ENCODE results near the gene DAPP1.

DNA sequence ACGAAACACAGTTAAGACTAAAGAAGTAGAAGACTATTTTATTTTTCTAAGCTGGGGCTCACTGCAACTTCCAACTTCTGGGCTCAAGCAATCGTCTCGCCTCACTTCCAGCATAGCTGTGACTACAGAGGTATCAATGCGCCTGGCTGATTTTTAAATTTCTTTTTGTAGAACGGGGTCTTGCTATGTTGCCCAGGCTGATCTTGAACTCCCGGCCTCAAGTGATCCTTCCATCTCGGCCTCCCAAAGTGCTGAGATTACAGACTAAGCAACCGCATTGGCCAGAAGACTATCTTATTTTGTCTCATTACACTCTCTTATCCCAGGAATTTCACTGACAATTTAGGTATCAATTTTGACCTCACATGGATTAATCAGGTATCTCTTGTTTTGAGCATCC is 76.4 kb downstream of the DAPP1 start:
- TF ChIP-seq, protein P1, sequence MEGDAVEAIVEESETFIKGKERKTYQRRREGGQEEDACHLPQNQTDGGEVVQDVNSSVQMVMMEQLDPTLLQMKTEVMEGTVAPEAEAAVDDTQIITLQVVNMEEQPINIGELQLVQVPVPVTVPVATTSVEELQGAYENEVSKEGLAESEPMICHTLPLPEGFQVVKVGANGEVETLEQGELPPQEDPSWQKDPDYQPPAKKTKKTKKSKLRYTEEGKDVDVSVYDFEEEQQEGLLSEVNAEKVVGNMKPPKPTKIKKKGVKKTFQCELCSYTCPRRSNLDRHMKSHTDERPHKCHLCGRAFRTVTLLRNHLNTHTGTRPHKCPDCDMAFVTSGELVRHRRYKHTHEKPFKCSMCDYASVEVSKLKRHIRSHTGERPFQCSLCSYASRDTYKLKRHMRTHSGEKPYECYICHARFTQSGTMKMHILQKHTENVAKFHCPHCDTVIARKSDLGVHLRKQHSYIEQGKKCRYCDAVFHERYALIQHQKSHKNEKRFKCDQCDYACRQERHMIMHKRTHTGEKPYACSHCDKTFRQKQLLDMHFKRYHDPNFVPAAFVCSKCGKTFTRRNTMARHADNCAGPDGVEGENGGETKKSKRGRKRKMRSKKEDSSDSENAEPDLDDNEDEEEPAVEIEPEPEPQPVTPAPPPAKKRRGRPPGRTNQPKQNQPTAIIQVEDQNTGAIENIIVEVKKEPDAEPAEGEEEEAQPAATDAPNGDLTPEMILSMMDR (IDR thresholded peaks at IDR 0.05), result no peak
- TF ChIP-seq POLR2A (IDR thresholded peaks at IDR 0.05), result no peak

Data from gastroesophageal sphincter (tissue), 3 donors.